Measurements from ENCODE around the gene PPIL6.

GRCh38 chr6:109477725-109478124, 37.3 kb upstream of the PPIL6 start:
- no peak for TF ChIP-seq POLR2AphosphoS5 (IDR thresholded peaks at IDR 0.05; ENCODE audit: low read depth)
- no peak for TF ChIP-seq CTCF (conservative IDR thresholded peaks at IDR 0.05; ENCODE audit: low read depth in 2 of 2)
- TF ChIP-seq EZH2 (IDR thresholded peaks at IDR 0.05; ENCODE audit: low read depth, unreplicated experiment) = no peak
- TF ChIP-seq REST (IDR thresholded peaks at IDR 0.05; ENCODE audit: unreplicated experiment) = no peak
- TF ChIP-seq JUNB (IDR thresholded peaks at IDR 0.05; ENCODE audit: unreplicated experiment) = no peak
